GM12801 (cell line): ENCODE measurements around the gene PPP1R26.

ENCODE experiments used
- CTCF ChIP-seq: IDR thresholded peaks from one replicate; pipeline ENCODE4 v1.5.1; 2011; ENCODE audit warnings: control low read depth; ENCODE audit not compliant: insufficient read length; ENCODE audit errors: extremely low read depth

Gene PPP1R26

GRCh38 chr9:135533113-135533512 is 53.5 kb downstream of the PPP1R26 start:
- no peak for TF ChIP-seq CTCF

GRCh38 chr9:135533674-135534073 is 54.1 kb downstream of the PPP1R26 start:
- TF ChIP-seq CTCF, result no peak

- no peak for TF ChIP-seq CTCF
Measured at GRCh38 chr9:135536216-135536615, 56.6 kb downstream of the PPP1R26 start.
